ENCODE data around the gene CNTN5.

GRCh38 chr11:99682171-99682570 is 661.4 kb downstream of the CNTN5 start:
- TF ChIP-seq POLR2A (IDR thresholded peaks at IDR 0.05) = no peak
- TF ChIP-seq CTCF (IDR thresholded peaks at IDR 0.05) = no peak
